NK-92 treated with Interleukin-12 subunit alpha and Interleukin-12 subunit beta, amount 100 ng/mL, for 24 hours (cell line): ENCODE results near the gene MTX2.
A peak's percentile ranks its signal among the peaks of the same experiment; 100 is the strongest.

ENCODE experiments used
- DNase-seq: peaks from one replicate; lab custom pipeline; 2025; lab: John Stamatoyannopoulos, UW

The MTX2 gene

GRCh38 chr2:176269319-176270099 is at the start of gene MTX2:
MTX2 (plus strand) TSS chr2:176269442; CDS start chr2:176269630, 188 bp downstream.
- DNase-seq = peak; percentile 70

- DNase-seq = no peak
Measured at GRCh38 chr2:176227874-176228273, 41.4 kb upstream of the MTX2 start.

GRCh38 chr2:176234156-176234555 is 35.1 kb upstream of the MTX2 start:
- DNase-seq = no peak

- DNase-seq = no peak
Measured at GRCh38 chr2:176234940-176235339, 34.3 kb upstream of the MTX2 start.

GRCh38 chr2:176237456-176237855 is 31.8 kb upstream of the MTX2 start:
- DNase-seq = no peak

- no peak for DNase-seq
Measured at GRCh38 chr2:176239031-176239430, 30.2 kb upstream of the MTX2 start.

GRCh38 chr2:176240301-176240700 is 28.9 kb upstream of the MTX2 start:
- DNase-seq = no peak

- DNase-seq = no peak
Measured at GRCh38 chr2:176242276-176242675, 27.0 kb upstream of the MTX2 start.

GRCh38 chr2:176246331-176246730 is 22.9 kb upstream of the MTX2 start:
- no peak for DNase-seq

GRCh38 chr2:176247859-176248258 is 21.4 kb upstream of the MTX2 start:
- no peak for DNase-seq

GRCh38 chr2:176251928-176252327 is 17.3 kb upstream of the MTX2 start:
- DNase-seq = no peak

- DNase-seq = no peak
Measured at GRCh38 chr2:176260689-176261088, 8.6 kb upstream of the MTX2 start.

GRCh38 chr2:176261136-176261535 is 8.1 kb upstream of the MTX2 start:
- DNase-seq = no peak

GRCh38 chr2:176268976-176269318 is 295 bp upstream of the MTX2 start:
- DNase-seq = no peak

GRCh38 chr2:176270100-176270750 is 983 bp downstream of the MTX2 start:
- DNase-seq = no peak

- DNase-seq = no peak
Measured at GRCh38 chr2:176272870-176273459, 3.7 kb downstream of the MTX2 start.

- DNase-seq = no peak
Measured at GRCh38 chr2:176278927-176279326, 9.7 kb downstream of the MTX2 start.

- DNase-seq = no peak
Measured at GRCh38 chr2:176280156-176280555, 10.9 kb downstream of the MTX2 start.

GRCh38 chr2:176280867-176281658 is 11.8 kb downstream of the MTX2 start:
- DNase-seq = no peak

GRCh38 chr2:176283291-176284068 is 14.2 kb downstream of the MTX2 start:
- no peak for DNase-seq

GRCh38 chr2:176284461-176285049 is 15.3 kb downstream of the MTX2 start:
- no peak for DNase-seq
